Smooth muscle cell (in vitro differentiated cells): ENCODE measurements around the gene MORN3. TPM values are rescaled to one million over a fixed set of nuclear protein-coding genes. Genes with fewer than 3 reads are reported as not detected.
A peak's percentile ranks its signal among the peaks of the same experiment; 100 is the strongest.

Experiments
- DNase-seq: peaks from one replicate; lab custom pipeline; 2025; ENCODE audit not compliant: unreplicated experiment; lab: John Stamatoyannopoulos, UW
- H2AFZ ChIP-seq: fragments of 200-600 bp; sonication (generic); 2 replicates; pipeline ENCODE4 v1.6.0; 2016; ENCODE audit warnings: antibody characterized with exemption, low read depth, mild to moderate bottlenecking
- H3F3A ChIP-seq: fragments of 200-600 bp; sonication (generic); 2 replicates; pipeline ENCODE4 v1.6.0; 2017; ENCODE audit warnings: antibody characterized with exemption, low read depth
- H3K27ac ChIP-seq: fragments of 200-600 bp; sonication (generic); 2 replicates; pipeline ENCODE4 v1.5.1; 2016; ENCODE audit warnings: low read depth, mild to moderate bottlenecking
- H3K27me3 ChIP-seq: fragments of 200-600 bp; sonication (generic); 2 replicates; pipeline ENCODE4 v1.6.1; 2016; ENCODE audit warnings: low read depth, mild to moderate bottlenecking
- H3K36me3 ChIP-seq: fragments of 200-600 bp; sonication (generic); 2 replicates; pipeline ENCODE4 v1.5.1; 2016; ENCODE audit warnings: low read depth
- H3K4me1 ChIP-seq: fragments of 200-600 bp; sonication (generic); 2 replicates; pipeline ENCODE4 v1.5.1; 2016; ENCODE audit warnings: low read depth
- H3K4me2 ChIP-seq: fragments of 200-600 bp; sonication (generic); 2 replicates; pipeline ENCODE4 v1.6.0; 2016; ENCODE audit warnings: mild to moderate bottlenecking
- H3K4me3 ChIP-seq: fragments of 200-600 bp; sonication (generic); 2 replicates; pipeline ENCODE4 v1.5.1; 2016; ENCODE audit warnings: mild to moderate bottlenecking
- H3K79me2 ChIP-seq: fragments of 200-600 bp; sonication (generic); 2 replicates; pipeline ENCODE4 v1.6.0; 2016; ENCODE audit warnings: low read depth, mild to moderate bottlenecking
- H3K9ac ChIP-seq: fragments of 200-600 bp; sonication (generic); 2 replicates; pipeline ENCODE4 v1.6.0; 2016; ENCODE audit warnings: low read depth
- H3K9me3 ChIP-seq: fragments of 200-600 bp; sonication (generic); replicated peaks from 2 replicates; pipeline ENCODE4 v1.5.1; 2016; ENCODE audit warnings: low read depth
- H4K20me1 ChIP-seq: fragments of 200-600 bp; sonication (generic); 2 replicates; pipeline ENCODE4 v1.6.0; 2016; ENCODE audit warnings: low read depth
- CTCF ChIP-seq: fragments of 200-600 bp; sonication (generic); IDR thresholded peaks from 2 replicates; pipeline ENCODE4 v1.5.1; 2017; ENCODE audit warnings: borderline replicate concordance, mild to moderate bottlenecking, antibody characterized with exemption; ENCODE audit not compliant: insufficient read depth, poor library complexity, severe bottlenecking
- WGBS: methylation state at CpG from one replicate; pipeline ENCODE4 v1.1.7; 2016; ENCODE audit warnings: low lambda C conversion rate; 5-methylcytosine and 5-hydroxymethylcytosine counted together
- polyA plus RNA-seq: library from polyadenylated mRNA; unstranded; fragments of >200 nt; fragmentation: Nextera tagmentation; extraction: Ambion mirVana; gene quantifications from 2 replicates; pipeline ENCODE4 v1.2.1, GENCODE V29; 2016
- total RNA-seq: library from RNA; depleted of rRNA; stranded (reverse); fragments of >200 nt; gene quantifications from 2 replicates; pipeline ENCODE4 v1.2.3, GENCODE V29; 2014

The MORN3 gene
- total and polyA plus RNA-seq, 2 experiments from 2014 or later, result 0.18 to 2.0 TPM

- Histone ChIP-seq H3K9me3 (no peaks in the 10 kb centered on the region), H3K4me1 (peaks cover 9% of the 10 kb centered on the region), H3K9ac (no peak overlapping the region), H2AFZ (no peak overlapping the region), H4K20me1 (no peaks in the 10 kb centered on the region), H3K27ac (no peak overlapping the region), H3K36me3 (no peaks in the 10 kb centered on the region), H3K4me2 (no peak overlapping the region), H3K79me2 (no peaks in the 10 kb centered on the region), H3K27me3 (no peaks in the 10 kb centered on the region), H3F3A (peaks cover 10% of the 10 kb centered on the region), H3K4me3 (no peak overlapping the region)
- 84% methylated on average over 9 of the region's 9 CpGs for WGBS
- DNase-seq, result no peak
- no peak for TF ChIP-seq CTCF
Measured at GRCh38 chr12:121614872-121615467, 54.5 kb downstream of the MORN3 start.

- Histone ChIP-seq H4K20me1 (no peaks in the 10 kb centered on the region), H3K79me2 (no peaks in the 10 kb centered on the region), H2AFZ (no peak overlapping the region), H3F3A (peaks cover 10% of the 10 kb centered on the region), H3K36me3 (no peaks in the 10 kb centered on the region), H3K4me3 (no peak overlapping the region), H3K4me1 (peaks cover 10% of the 10 kb centered on the region), H3K4me2 (no peak overlapping the region), H3K27me3 (no peaks in the 10 kb centered on the region), H3K27ac (no peak overlapping the region), H3K9me3 (no peaks in the 10 kb centered on the region), H3K9ac (no peak overlapping the region)
- no peak for TF ChIP-seq CTCF
- WGBS, result 94% methylated on average over 7 of the region's 7 CpGs
- no peak for DNase-seq
Measured at GRCh38 chr12:121613462-121613861, 56.0 kb downstream of the MORN3 start.

GRCh38 chr12:121611306-121611705 is 58.1 kb downstream of the MORN3 start:
- Histone ChIP-seq H4K20me1 (no peaks in the 10 kb centered on the region), H2AFZ (no peak overlapping the region), H3K9ac (no peak overlapping the region), H3F3A (peaks cover 10% of the 10 kb centered on the region), H3K79me2 (no peaks in the 10 kb centered on the region), H3K27ac (no peak overlapping the region), H3K27me3 (no peaks in the 10 kb centered on the region), H3K36me3 (no peaks in the 10 kb centered on the region), H3K4me2 (peak overlapping the region; percentile 78), H3K4me1 (peaks cover 10% of the 10 kb centered on the region), H3K9me3 (no peaks in the 10 kb centered on the region), H3K4me3 (no peak overlapping the region)
- TF ChIP-seq CTCF, result no peak
- WGBS, result 90% methylated on average over 2 of the region's 2 CpGs
- no peak for DNase-seq
